Sigmoid colon (tissue), 7 donors: ENCODE measurements around the gene LAGE3. TPM values are rescaled to one million over a fixed set of nuclear protein-coding genes. Genes with fewer than 3 reads are reported as not detected.

ENCODE experiments used
- DNase-seq: peaks from one replicate; pipeline ENCODE4 v3.0.0-alpha.2; 2019
- H3K27ac ChIP-seq, 4 donors: fragments of 200-600 bp; sonication (generic); one replicate each; pipeline ENCODE4 v1.5.1; 2016 to 2019; ENCODE audit warnings: mild to moderate bottlenecking in 1 of 4
- H3K27me3 ChIP-seq, 3 donors: fragments of 200-600 bp; sonication (generic); one replicate each; pipeline ENCODE4 v1.5.1; 2019; ENCODE audit warnings: mild to moderate bottlenecking in 1 of 3
- H3K36me3 ChIP-seq, 4 donors: fragments of 200-600 bp; sonication (generic); one replicate each; pipeline ENCODE4 v1.5.1; 2016 to 2019
- H3K4me1 ChIP-seq, 4 donors: fragments of 200-600 bp; sonication (generic); one replicate each; pipeline ENCODE4 v1.5.1; 2017 to 2019
- H3K4me3 ChIP-seq, 4 donors: fragments of 200-600 bp; sonication (generic); one replicate each; pipeline ENCODE4 v1.5.1; 2017 to 2019; ENCODE audit warnings: mild to moderate bottlenecking in 2 of 4, moderate library complexity in 1 of 4
- H3K9me3 ChIP-seq, 4 donors: fragments of 200-600 bp in 3 of 4; sonication (generic) in 3 of 4; one replicate each; pipeline versions ENCODE4 v1.5.1 to v1.6.1; 2013 to 2019
- EP300 ChIP-seq, 4 donors: sonication (generic); formaldehyde crosslinking; IDR thresholded peaks; one replicate each; pipeline ENCODE4 v1.6.1; 2017; ENCODE audit warnings: antibody characterized with exemption in 4 of 4
- POLR2A ChIP-seq, 2 donors: fragments of 450-650 bp; IDR thresholded peaks; one replicate each; pipeline ENCODE4 v1.6.1; 2016; ENCODE audit warnings: antibody characterized with exemption in 2 of 2, mild to moderate bottlenecking in 2 of 2, moderate library complexity in 2 of 2
- POLR2AphosphoS5 ChIP-seq, 4 donors: sonication (generic); formaldehyde crosslinking; IDR thresholded peaks; one replicate each; pipeline ENCODE4 v1.6.1; 2017; ENCODE audit warnings: antibody characterized with exemption in 4 of 4
- WGBS, 2 donors: extraction: QIAGEN DNeasy Blood & Tissue Kit; methylation state at CpG; one replicate each; pipeline ENCODE4 v1.1.7; 2013; 5-methylcytosine and 5-hydroxymethylcytosine counted together
- intact Hi-C: fragments of 100-400 bp; cut with DNase I; formaldehyde crosslinking; loops from one replicate; pipeline ENCODE4 v1.15.1; 2023
- polyA plus RNA-seq, 3 donors: library from polyadenylated mRNA; stranded (reverse); fragments of 200-250 nt; gene quantifications; one replicate each; pipeline ENCODE4 v1.2.3, GENCODE V29; 2013
- small RNA-seq, 3 donors: library from RNA; depleted of rRNA; stranded (forward); fragments of <200 nt; gene quantifications; one replicate each; pipeline ENCODE3, GENCODE V24; 2016
- total RNA-seq, 4 donors: library from RNA; depleted of rRNA; stranded (reverse); fragments of >200 nt; gene quantifications; one replicate each; pipeline ENCODE4 v1.1.0, GENCODE V29; 2016
- TF ChIP-seq, protein P1 (sequence below), 4 experiments: fragments of 450-650 bp in 3 of 4; fragments of 200-600 bp in 1 of 4; IDR thresholded peaks; one replicate each; pipeline ENCODE4 v1.5.1; 2016 to 2019; ENCODE audit warnings: antibody characterized with exemption in 4 of 4, mild to moderate bottlenecking in 3 of 4, moderate library complexity in 2 of 4
- donor health status: healthy with polysubstance abuse.
- donor health status: Bipolar disorder and iron deficiency.
- donor health status: healthy.

Gene LAGE3
- total and polyA plus RNA-seq, 7 donors = 12.7 to 32.7 (median 21.6) TPM

DNA sequence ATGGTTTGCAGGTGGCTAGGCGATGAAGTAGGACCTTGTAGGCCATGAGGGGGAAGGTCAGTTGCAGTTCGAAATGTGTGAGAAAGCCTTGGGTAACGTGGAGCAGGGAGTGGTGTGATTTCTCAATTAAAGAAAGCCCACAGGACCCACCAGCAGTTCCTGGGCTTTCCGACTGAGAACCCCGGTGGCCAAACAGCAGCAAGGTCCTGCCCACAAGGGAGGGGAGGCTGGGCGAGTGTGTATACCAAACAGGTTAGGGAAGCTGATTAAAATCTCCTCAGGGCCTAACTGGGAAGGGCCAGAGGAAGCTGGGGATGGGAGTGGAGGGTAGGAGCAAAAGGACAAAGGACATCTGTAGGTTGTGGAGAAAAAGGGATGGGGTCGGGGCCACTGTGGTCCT is 48.2 kb downstream of the LAGE3 start:
- WGBS, 2 donors = 64 to 74% methylated on average over 7 of the region's 7 CpGs
- no peaks in the 10 kb centered on the region for H3K9me3 ChIP-seq
- H3K27ac ChIP-seq = peak overlapping the region in 1 of 4 donors; percentile 34
- H3K4me1 ChIP-seq = peaks cover 0 to 25% (median 16%) of the 10 kb centered on the region in 4 donors
- peaks cover 0 to 40% (median 0%) of the 10 kb centered on the region in 4 donors for H3K36me3 ChIP-seq
- H3K27me3 ChIP-seq = no peaks in the 10 kb centered on the region
- no peak for TF ChIP-seq EP300 (IDR thresholded peaks at IDR 0.05)
- TF ChIP-seq POLR2A (IDR thresholded peaks at IDR 0.05) = no peak
- no peak for TF ChIP-seq POLR2AphosphoS5 (IDR thresholded peaks at IDR 0.05)
- TF ChIP-seq, protein P1, sequence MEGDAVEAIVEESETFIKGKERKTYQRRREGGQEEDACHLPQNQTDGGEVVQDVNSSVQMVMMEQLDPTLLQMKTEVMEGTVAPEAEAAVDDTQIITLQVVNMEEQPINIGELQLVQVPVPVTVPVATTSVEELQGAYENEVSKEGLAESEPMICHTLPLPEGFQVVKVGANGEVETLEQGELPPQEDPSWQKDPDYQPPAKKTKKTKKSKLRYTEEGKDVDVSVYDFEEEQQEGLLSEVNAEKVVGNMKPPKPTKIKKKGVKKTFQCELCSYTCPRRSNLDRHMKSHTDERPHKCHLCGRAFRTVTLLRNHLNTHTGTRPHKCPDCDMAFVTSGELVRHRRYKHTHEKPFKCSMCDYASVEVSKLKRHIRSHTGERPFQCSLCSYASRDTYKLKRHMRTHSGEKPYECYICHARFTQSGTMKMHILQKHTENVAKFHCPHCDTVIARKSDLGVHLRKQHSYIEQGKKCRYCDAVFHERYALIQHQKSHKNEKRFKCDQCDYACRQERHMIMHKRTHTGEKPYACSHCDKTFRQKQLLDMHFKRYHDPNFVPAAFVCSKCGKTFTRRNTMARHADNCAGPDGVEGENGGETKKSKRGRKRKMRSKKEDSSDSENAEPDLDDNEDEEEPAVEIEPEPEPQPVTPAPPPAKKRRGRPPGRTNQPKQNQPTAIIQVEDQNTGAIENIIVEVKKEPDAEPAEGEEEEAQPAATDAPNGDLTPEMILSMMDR (IDR thresholded peaks at IDR 0.05) = no peak
- no peak for DNase-seq
- H3K4me3 ChIP-seq = no peak overlapping the region
- intact Hi-C loops = no loop called here

DNA sequence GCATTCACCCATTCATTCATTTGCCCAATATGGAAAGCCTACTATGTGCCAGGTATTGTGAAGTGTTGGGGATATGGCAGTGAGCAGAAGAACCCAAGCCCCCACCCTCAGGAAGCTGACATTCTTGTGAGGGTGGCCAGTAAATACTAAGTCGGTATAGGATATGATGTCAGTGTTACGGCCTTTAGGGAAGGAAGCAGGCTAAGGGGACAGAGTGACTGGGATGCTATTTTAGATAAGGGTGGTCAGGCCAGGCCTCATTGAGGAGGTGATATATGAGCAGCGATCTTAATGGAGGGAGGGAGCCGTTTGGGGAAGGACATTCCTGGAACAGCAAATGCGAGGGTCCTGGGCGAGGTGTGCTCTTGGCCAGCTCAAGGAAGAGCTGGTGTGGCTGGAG is 48.6 kb downstream of the LAGE3 start:
- H3K27me3 ChIP-seq = no peaks in the 10 kb centered on the region
- intact Hi-C loops = no loop called here
- H3K4me1 ChIP-seq = peaks cover 0 to 25% (median 15%) of the 10 kb centered on the region in 4 donors
- TF ChIP-seq POLR2A (IDR thresholded peaks at IDR 0.05) (no peak), POLR2AphosphoS5 (IDR thresholded peaks at IDR 0.05) (no peak), EP300 (IDR thresholded peaks at IDR 0.05) (no peak)
- TF ChIP-seq, protein P1 (IDR thresholded peaks at IDR 0.05) = no peak
- H3K36me3 ChIP-seq = peaks cover 0 to 36% (median 0%) of the 10 kb centered on the region in 4 donors
- peak overlapping the region in 1 of 4 donors; percentile 34 for H3K27ac ChIP-seq
- no peak overlapping the region for H3K4me3 ChIP-seq
- no peak for DNase-seq
- 70 to 82% methylated on average over 6 of the region's 6 CpGs for WGBS, 2 donors
- H3K9me3 ChIP-seq = no peaks in the 10 kb centered on the region

DNA sequence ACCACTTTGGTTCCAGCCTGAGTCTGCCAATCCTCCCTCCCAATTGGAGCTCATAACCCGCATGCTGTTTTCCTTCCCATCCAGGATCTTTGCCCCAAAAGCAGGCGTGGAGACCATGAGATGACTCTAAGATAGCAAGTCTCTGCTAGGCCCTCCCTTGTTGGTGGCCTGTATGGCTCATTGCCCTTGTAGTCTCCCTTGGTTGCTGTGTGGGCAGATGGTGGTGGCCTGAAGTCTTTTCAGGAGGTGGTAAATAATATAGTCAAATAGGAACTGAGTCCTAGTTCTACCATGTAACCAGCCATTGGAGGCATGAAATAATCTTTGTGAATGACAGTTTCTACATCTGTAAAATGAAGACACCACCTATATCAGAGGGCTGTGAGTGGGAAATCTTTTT is 49.4 kb downstream of the LAGE3 start:
- DNase-seq = no peak
- TF ChIP-seq POLR2A (IDR thresholded peaks at IDR 0.05) (no peak), POLR2AphosphoS5 (IDR thresholded peaks at IDR 0.05) (no peak)
- H3K4me1 ChIP-seq = peaks cover 0 to 25% (median 15%) of the 10 kb centered on the region in 4 donors
- intact Hi-C loops = no loop called here
- no peaks in the 10 kb centered on the region for H3K27me3 ChIP-seq
- peaks cover 0 to 28% (median 0%) of the 10 kb centered on the region in 4 donors for H3K36me3 ChIP-seq
- H3K27ac ChIP-seq = peak overlapping the region in 2 of 4 donors; percentile 80 to 81
- H3K9me3 ChIP-seq = no peaks in the 10 kb centered on the region
- peak overlapping the region in 1 of 4 donors; percentile 79 for H3K4me3 ChIP-seq
- WGBS, 2 donors = 85 to 89% methylated on average over 2 of the region's 2 CpGs

DNA sequence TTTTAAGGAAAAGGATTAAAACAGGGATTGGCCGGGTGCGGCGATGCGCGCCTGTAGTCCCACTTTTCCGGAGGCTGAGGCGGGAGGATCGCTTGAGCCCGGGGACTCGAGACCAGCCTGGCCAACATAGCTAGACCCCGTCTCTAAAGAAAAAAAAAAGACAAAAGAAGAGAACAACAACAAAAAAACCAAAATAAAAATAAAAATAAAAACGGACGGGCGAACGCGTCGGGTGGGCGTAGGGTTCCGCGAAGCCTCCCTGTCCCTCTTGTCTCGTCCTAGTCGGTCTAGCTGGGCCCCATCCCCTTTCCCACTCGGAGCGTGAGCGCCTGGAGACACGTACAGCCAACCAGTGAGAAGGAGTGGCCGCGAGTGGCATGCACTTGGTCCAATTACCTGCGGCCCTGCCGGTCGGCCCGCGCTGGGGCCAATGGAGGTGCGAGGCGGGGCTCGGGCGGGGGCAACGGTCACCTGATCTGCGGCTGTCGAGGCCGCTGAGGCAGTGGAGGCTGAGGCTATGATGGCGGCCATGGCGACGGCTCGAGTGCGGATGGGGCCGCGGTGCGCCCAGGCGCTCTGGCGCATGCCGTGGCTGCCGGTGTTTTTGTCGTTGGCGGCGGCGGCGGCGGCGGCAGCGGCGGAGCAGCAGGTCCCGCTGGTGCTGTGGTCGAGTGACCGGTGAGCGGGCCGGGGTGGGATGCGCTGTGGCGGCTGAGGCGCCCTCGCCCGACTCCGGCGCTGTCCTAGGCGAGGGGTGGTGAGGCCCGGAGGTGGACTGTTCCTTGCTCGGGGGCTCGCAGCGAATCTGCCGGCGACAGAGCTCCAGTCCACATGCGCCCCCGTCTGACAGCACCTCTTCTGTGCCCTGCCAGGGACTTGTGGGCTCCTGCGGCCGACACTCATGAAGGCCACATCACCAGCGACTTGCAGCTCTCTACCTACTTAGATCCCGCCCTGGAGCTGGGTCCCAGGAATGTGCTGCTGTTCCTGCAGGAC is 50.6 kb downstream of the LAGE3 start, which contains the start of gene ATP6AP1:
TSS of gene ATP6AP1 (plus strand) at position 502 of the 996 bp plus-strand sequence. CDS start at position 518, 16 bp downstream.
- peaks cover 0 to 25% (median 15%) of the 10 kb centered on the region in 4 donors for H3K4me1 ChIP-seq
- peak within 1 kb of the TSS; percentile 80 to 87 (median 84) for H3K27ac ChIP-seq
- no peaks in the 10 kb centered on the region for H3K27me3 ChIP-seq
- peaks cover 0 to 19% (median 0%) of the 10 kb centered on the region in 4 donors for H3K36me3 ChIP-seq
- DNase-seq = peak; percentile 97
- H3K9me3 ChIP-seq = no peaks in the 10 kb centered on the region
- intact Hi-C loops = no loop called here
- TF ChIP-seq EP300 (IDR thresholded peaks at IDR 0.05) (no peak), POLR2AphosphoS5 (IDR thresholded peaks at IDR 0.05) (peak; percentile 60 to 81 (median 76))
- H3K4me3 ChIP-seq = peak within 1 kb of the TSS; percentile 73 to 79 (median 74)
- WGBS, 2 donors = 6 to 9% methylated on average over 87 of the region's 87 CpGs

Small RNAs within 50 kb of the gene (small RNA-seq; reads per million reads assigned to genes)
- 0 reads per million in 3 donors for gene MIR6858
- 0 reads per million in 3 donors for gene RN7SL697P

Other genes starting within 250 kb of the LAGE3 start
- under 1 TPM in 1 of 4 donors, not detected in 3; 0.54 TPM for gene OPN1MW3, start 221.7 kb downstream of the LAGE3 start, total RNA-seq
- not detected for gene OPN1MW3, start 221.7 kb downstream of the LAGE3 start, polyA plus RNA-seq
- not detected for gene TEX28, start 184.2 kb downstream of the LAGE3 start, total RNA-seq
- not detected for gene TEX28, start 184.2 kb downstream of the LAGE3 start, polyA plus RNA-seq
- gene TKTL1, start 183.5 kb downstream of the LAGE3 start, total RNA-seq = under 1 TPM in 1 of 4 donors, not detected in 3; under 0.01 TPM
- gene TKTL1, start 183.5 kb downstream of the LAGE3 start, polyA plus RNA-seq = under 1 TPM in 1 of 3 donors, not detected in 2; 0.31 TPM
- 1,000 to 10,000 TPM; 2,494 to 9,435 (median 5,341) TPM for gene FLNA, start 104.6 kb downstream of the LAGE3 start, total RNA-seq
- gene FLNA, start 104.6 kb downstream of the LAGE3 start, polyA plus RNA-seq = 100 to 1,000 TPM in 1 of 3 donors, 10 to 100 TPM in 2; 27.0 to 442 (median 42.0) TPM
- 10 to 100 TPM; 44.3 to 66.8 (median 48.6) TPM for gene EMD, start 100.0 kb downstream of the LAGE3 start, total RNA-seq
- 10 to 100 TPM; 40.7 to 87.9 (median 42.6) TPM for gene EMD, start 100.0 kb downstream of the LAGE3 start, polyA plus RNA-seq
- 1,000 to 10,000 TPM; 3,138 to 8,651 (median 6,770) TPM for gene RPL10, start 80.9 kb downstream of the LAGE3 start, total RNA-seq
- 1,000 to 10,000 TPM; 4,760 to 8,094 (median 5,003) TPM for gene RPL10, start 80.9 kb downstream of the LAGE3 start, polyA plus RNA-seq
- gene DNASE1L1, start 70.0 kb downstream of the LAGE3 start, total RNA-seq = 10 to 100 TPM; 10.9 to 21.8 (median 16.6) TPM
- gene DNASE1L1, start 70.0 kb downstream of the LAGE3 start, polyA plus RNA-seq = 10 to 100 TPM; 15.5 to 25.7 (median 17.4) TPM
- gene TAFAZZIN, start 67.7 kb downstream of the LAGE3 start, total RNA-seq = 10 to 100 TPM; 35.7 to 58.2 (median 36.6) TPM
- gene TAFAZZIN, start 67.7 kb downstream of the LAGE3 start, polyA plus RNA-seq = 10 to 100 TPM in 1 of 3 donors, 1 to 10 TPM in 2; 8.4 to 48.0 (median 9.2) TPM
- 10 to 100 TPM; 16.5 to 54.6 (median 27.0) TPM for gene ATP6AP1, start 50.6 kb downstream of the LAGE3 start, total RNA-seq
- 10 to 100 TPM; 18.6 to 87.7 (median 39.1) TPM for gene ATP6AP1, start 50.6 kb downstream of the LAGE3 start, polyA plus RNA-seq
- 100 to 1,000 TPM in 1 of 4 donors, 10 to 100 TPM in 3; 71.7 to 101 (median 86.1) TPM for gene GDI1, start 42.1 kb downstream of the LAGE3 start, total RNA-seq
- 10 to 100 TPM; 50.9 to 75.4 (median 51.1) TPM for gene GDI1, start 42.1 kb downstream of the LAGE3 start, polyA plus RNA-seq
- 10 to 100 TPM; 40.5 to 78.1 (median 48.7) TPM for gene FAM50A, start 35.1 kb downstream of the LAGE3 start, total RNA-seq
- gene FAM50A, start 35.1 kb downstream of the LAGE3 start, polyA plus RNA-seq = 10 to 100 TPM; 61.9 to 85.1 (median 85.1) TPM
- gene PLXNA3, start 21.0 kb downstream of the LAGE3 start, total RNA-seq = 10 to 100 TPM in 1 of 4 donors, 1 to 10 TPM in 3; 3.1 to 12.7 (median 5.9) TPM
- gene PLXNA3, start 21.0 kb downstream of the LAGE3 start, polyA plus RNA-seq = 10 to 100 TPM in 1 of 3 donors, 1 to 10 TPM in 2; 4.2 to 22.9 (median 8.6) TPM
- 10 to 100 TPM; 31.6 to 51.0 (median 44.1) TPM for gene UBL4A, start 7.3 kb upstream of the LAGE3 start, total RNA-seq
- gene UBL4A, start 7.3 kb upstream of the LAGE3 start, polyA plus RNA-seq = 10 to 100 TPM; 36.5 to 44.4 (median 36.5) TPM
- 10 to 100 TPM; 17.5 to 28.8 (median 20.7) TPM for gene SLC10A3, start 11.3 kb upstream of the LAGE3 start, total RNA-seq
- gene SLC10A3, start 11.3 kb upstream of the LAGE3 start, polyA plus RNA-seq = 10 to 100 TPM; 12.9 to 22.6 (median 18.0) TPM
- gene FAM3A, start 37.0 kb upstream of the LAGE3 start, total RNA-seq = 10 to 100 TPM; 30.7 to 49.0 (median 40.6) TPM
- gene FAM3A, start 37.0 kb upstream of the LAGE3 start, polyA plus RNA-seq = 10 to 100 TPM; 49.7 to 64.9 (median 57.1) TPM
- 10 to 100 TPM; 15.0 to 32.1 (median 19.8) TPM for gene G6PD, start 67.6 kb upstream of the LAGE3 start, total RNA-seq
- 10 to 100 TPM in 2 of 3 donors, 1 to 10 TPM in 1; 9.0 to 34.6 (median 17.8) TPM for gene G6PD, start 67.6 kb upstream of the LAGE3 start, polyA plus RNA-seq
- 10 to 100 TPM in 3 of 4 donors, 1 to 10 TPM in 1; 9.2 to 27.4 (median 13.3) TPM for gene IKBKG, start 68.3 kb upstream of the LAGE3 start, total RNA-seq
- 10 to 100 TPM; 13.2 to 28.9 (median 17.8) TPM for gene IKBKG, start 68.3 kb upstream of the LAGE3 start, polyA plus RNA-seq
- under 1 TPM in 1 of 4 donors, not detected in 3; 0.54 TPM for gene CTAG1A, start 105.9 kb upstream of the LAGE3 start, total RNA-seq
- gene CTAG1A, start 105.9 kb upstream of the LAGE3 start, polyA plus RNA-seq = not detected
- gene CTAG1B, start 140.0 kb upstream of the LAGE3 start, total RNA-seq = not detected
- gene CTAG1B, start 140.0 kb upstream of the LAGE3 start, polyA plus RNA-seq = not detected
- gene CTAG2, start 174.3 kb upstream of the LAGE3 start, total RNA-seq = not detected
- 1 to 10 TPM in 1 of 3 donors, not detected in 2; 3.0 TPM for gene CTAG2, start 174.3 kb upstream of the LAGE3 start, polyA plus RNA-seq